Nephron (organoid): Measurements from ENCODE around the gene TRIM2.

Experiments used
- H3K27ac Mint-ChIP-seq, 3 experiments: 2 replicates each; pipeline ENCODE4 v1.8.0; 2020; ENCODE audit warnings: mixed read lengths in 3 of 3, mild to moderate bottlenecking in 2 of 3, moderate library complexity in 1 of 3
- H3K27me3 Mint-ChIP-seq: 2 replicates; pipeline ENCODE4 v1.8.0; 2021; ENCODE audit warnings: low read depth, mild to moderate bottlenecking, moderate library complexity, mixed read lengths
- H3K36me3 Mint-ChIP-seq: 2 replicates; pipeline ENCODE4 v1.8.0; 2020; ENCODE audit warnings: low read depth, mixed read lengths
- H3K4me1 Mint-ChIP-seq: 2 replicates; pipeline ENCODE4 v1.8.0; 2020; ENCODE audit warnings: mixed read lengths
- H3K4me3 Mint-ChIP-seq, 3 experiments: 2 replicates each; pipeline ENCODE4 v1.8.0; 2020; ENCODE audit warnings: mild to moderate bottlenecking in 3 of 3, mixed read lengths in 3 of 3, moderate library complexity in 2 of 3
- H3K9me3 Mint-ChIP-seq: 2 replicates; pipeline ENCODE4 v1.8.0; 2020; ENCODE audit warnings: mixed read lengths
- TF ChIP-seq, protein P1 (sequence below), 3 experiments: fragments of 200-600 bp; sonication (generic); IDR thresholded peaks; one replicate each; pipeline ENCODE4 v1.5.0; 2021; ENCODE audit warnings: antibody characterized with exemption in 3 of 3; ENCODE audit not compliant: unreplicated experiment in 3 of 3

Gene TRIM2

DNA sequence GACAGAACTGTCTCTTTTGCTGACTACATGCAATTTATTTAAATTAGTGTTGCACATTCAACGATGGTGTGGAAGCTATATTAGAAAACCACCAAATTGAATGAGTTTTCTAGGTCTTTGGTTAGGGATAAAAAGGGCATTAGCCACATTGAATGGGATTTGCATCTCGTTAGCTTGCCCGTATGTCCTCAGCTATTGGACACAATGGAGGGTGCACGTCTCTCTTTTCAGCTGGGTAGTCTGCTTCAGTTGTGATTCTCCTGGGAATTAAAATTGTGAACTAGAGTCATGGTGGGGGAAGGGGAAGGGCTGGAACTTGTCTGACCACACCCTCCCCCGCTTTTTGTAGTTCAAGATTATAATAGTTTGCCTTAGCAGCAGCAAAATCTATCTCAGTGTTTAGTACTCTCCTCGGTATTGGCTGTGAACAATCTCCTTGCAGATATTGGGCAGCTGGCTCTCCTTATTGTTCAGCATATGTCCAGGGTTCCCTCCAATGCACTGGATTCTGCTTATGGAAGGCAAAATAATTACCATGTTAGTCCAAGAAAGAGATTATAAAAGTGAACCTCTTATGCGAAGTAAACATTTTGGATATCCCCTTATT lies 23.3 kb downstream of the TRIM2 start:
- TF ChIP-seq, protein P1, sequence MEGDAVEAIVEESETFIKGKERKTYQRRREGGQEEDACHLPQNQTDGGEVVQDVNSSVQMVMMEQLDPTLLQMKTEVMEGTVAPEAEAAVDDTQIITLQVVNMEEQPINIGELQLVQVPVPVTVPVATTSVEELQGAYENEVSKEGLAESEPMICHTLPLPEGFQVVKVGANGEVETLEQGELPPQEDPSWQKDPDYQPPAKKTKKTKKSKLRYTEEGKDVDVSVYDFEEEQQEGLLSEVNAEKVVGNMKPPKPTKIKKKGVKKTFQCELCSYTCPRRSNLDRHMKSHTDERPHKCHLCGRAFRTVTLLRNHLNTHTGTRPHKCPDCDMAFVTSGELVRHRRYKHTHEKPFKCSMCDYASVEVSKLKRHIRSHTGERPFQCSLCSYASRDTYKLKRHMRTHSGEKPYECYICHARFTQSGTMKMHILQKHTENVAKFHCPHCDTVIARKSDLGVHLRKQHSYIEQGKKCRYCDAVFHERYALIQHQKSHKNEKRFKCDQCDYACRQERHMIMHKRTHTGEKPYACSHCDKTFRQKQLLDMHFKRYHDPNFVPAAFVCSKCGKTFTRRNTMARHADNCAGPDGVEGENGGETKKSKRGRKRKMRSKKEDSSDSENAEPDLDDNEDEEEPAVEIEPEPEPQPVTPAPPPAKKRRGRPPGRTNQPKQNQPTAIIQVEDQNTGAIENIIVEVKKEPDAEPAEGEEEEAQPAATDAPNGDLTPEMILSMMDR (IDR thresholded peaks at IDR 0.05; ENCODE audit: unreplicated experiment in 3 of 3) = no peak
- H3K4me1 Mint-ChIP-seq = peaks cover 45% of the 10 kb centered on the region
- H3K27ac Mint-ChIP-seq = peak overlapping the region in 1 of 3 experiments; percentile 73
- no peaks in the 10 kb centered on the region for H3K27me3 Mint-ChIP-seq
- no peaks in the 10 kb centered on the region for H3K9me3 Mint-ChIP-seq
- peaks cover 41% of the 10 kb centered on the region for H3K36me3 Mint-ChIP-seq
- H3K4me3 Mint-ChIP-seq = no peak overlapping the region

DNA sequence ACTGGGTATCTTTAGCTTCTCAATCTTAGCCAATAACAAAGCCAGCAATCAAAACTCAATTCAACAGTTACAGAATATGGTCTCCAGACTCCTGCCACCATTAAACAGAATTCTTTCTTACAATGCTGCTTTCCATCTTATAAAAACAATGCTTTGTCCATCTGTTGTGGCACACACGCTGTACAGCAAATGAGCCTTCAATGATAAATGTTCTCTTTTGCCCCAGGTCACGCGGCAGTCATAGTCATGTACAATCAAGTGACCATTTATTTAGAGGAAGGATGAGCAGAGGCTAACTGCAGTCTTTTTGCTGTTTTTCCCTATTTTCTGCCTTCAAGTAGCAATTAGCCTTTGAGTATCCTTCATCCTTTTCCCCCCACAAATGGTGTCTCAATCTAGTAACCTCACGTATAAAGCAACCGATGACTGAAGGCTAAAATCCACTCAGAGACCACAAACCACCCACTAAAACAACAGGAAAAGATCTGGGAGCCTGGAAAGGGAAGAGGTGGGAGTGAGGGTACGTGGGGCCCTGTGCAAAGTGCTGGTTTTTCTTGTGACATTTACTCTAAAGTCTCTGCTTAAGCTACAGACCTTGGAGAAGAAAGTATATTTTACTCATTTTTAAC lies 24.4 kb downstream of the TRIM2 start:
- TF ChIP-seq, protein P1 (IDR thresholded peaks at IDR 0.05; ENCODE audit: unreplicated experiment in 3 of 3) = no peak
- no peaks in the 10 kb centered on the region for H3K27me3 Mint-ChIP-seq
- H3K4me3 Mint-ChIP-seq = peak overlapping the region in 1 of 3 experiments; percentile 12
- H3K4me1 Mint-ChIP-seq = peaks cover 49% of the 10 kb centered on the region
- H3K36me3 Mint-ChIP-seq = peaks cover 41% of the 10 kb centered on the region
- H3K9me3 Mint-ChIP-seq = no peaks in the 10 kb centered on the region
- H3K27ac Mint-ChIP-seq = peak overlapping the region; percentile 14 to 73 (median 18)

DNA sequence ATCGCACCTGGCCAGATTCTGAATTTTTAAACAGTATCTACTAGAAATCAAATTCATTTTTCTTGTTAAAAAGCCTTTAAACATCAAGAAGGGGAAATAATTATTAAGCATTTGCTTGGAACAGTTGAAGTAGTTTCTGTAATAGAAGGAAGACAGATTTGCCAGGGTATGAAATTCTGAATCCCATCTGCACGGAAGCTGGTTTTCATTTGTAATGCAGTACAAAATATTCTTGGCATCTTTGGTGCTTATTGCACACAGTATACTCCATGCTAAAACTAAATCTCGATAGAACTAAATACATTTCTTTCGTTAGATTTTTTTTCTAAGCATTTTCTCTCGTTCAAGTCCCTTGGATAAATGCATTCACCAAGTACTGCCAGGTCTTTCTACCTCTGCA lies 25.3 kb downstream of the TRIM2 start:
- H3K27ac Mint-ChIP-seq = peak overlapping the region; percentile 21 to 43 (median 32)
- TF ChIP-seq, protein P1 (IDR thresholded peaks at IDR 0.05; ENCODE audit: unreplicated experiment in 3 of 3) = no peak

DNA sequence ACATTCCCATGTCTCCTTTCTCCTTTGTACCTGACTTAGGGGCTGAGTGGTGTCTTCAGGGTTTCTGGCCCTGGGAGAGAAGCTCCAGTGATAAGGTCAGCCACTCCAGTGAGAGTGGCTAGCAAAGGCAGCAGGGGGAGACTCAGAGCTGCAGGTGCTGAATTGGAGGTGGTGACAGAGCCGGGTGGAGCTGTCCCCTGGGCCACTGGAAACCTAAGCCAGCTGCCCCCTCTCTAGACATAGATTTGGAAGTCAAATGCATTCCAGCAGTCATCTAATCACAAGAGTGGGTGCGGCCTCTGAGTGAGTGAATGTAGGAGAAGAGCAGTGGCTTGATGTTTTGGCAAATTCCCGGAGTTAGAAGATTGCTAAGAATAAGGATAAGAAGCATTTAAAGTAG lies 28.5 kb downstream of the TRIM2 start:
- no peaks in the 10 kb centered on the region for H3K9me3 Mint-ChIP-seq
- H3K4me3 Mint-ChIP-seq = no peak overlapping the region
- H3K36me3 Mint-ChIP-seq = peaks cover 19% of the 10 kb centered on the region
- no peaks in the 10 kb centered on the region for H3K27me3 Mint-ChIP-seq
- H3K27ac Mint-ChIP-seq = peak overlapping the region; percentile 10 to 51 (median 43)
- H3K4me1 Mint-ChIP-seq = peaks cover 55% of the 10 kb centered on the region
- TF ChIP-seq, protein P1 (IDR thresholded peaks at IDR 0.05; ENCODE audit: unreplicated experiment in 3 of 3) = peak in 1 of 3 experiments; percentile 34

More for the DNA sequence above, 25.3 kb downstream of the TRIM2 start:
- no peaks in the 10 kb centered on the region for H3K9me3 Mint-ChIP-seq
- peaks cover 49% of the 10 kb centered on the region for H3K4me1 Mint-ChIP-seq
- H3K36me3 Mint-ChIP-seq = peaks cover 36% of the 10 kb centered on the region
- H3K27me3 Mint-ChIP-seq = no peaks in the 10 kb centered on the region
- H3K4me3 Mint-ChIP-seq = no peak overlapping the region

DNA sequence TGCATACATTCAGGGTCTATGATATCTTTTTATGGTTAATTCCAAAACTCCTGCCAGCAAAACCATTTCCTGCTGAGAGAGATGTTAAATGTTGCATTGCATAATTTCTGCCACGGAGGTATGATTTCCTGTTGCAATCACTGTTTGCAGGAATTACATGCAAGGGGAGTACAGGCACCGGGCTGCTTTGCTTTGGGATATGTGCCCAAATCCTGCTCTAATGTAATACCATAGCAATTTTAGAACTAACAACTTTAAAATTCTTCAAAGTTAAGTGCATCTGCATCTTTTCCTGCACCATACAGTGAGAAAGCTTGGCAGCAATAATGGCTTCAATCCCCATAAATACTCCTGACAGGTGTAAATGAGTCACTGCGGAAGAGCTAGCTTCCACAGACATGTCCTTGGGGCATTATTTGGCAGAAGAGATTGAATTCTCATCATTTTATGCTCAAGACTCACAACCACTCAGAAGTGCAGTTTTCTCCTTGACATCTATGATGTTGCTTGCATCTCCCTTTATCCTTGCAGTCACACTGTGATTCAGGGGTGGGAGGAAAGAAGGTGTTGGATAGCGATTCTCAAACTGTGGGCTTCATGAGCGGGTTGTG lies 29.6 kb downstream of the TRIM2 start:
- peaks cover 21% of the 10 kb centered on the region for H3K36me3 Mint-ChIP-seq
- H3K4me1 Mint-ChIP-seq = peaks cover 44% of the 10 kb centered on the region
- no peaks in the 10 kb centered on the region for H3K27me3 Mint-ChIP-seq
- H3K9me3 Mint-ChIP-seq = no peaks in the 10 kb centered on the region
- no peak overlapping the region for H3K4me3 Mint-ChIP-seq
- H3K27ac Mint-ChIP-seq = peak overlapping the region; percentile 40 to 56 (median 43)
- TF ChIP-seq, protein P1 (IDR thresholded peaks at IDR 0.05; ENCODE audit: unreplicated experiment in 3 of 3) = no peak
